HepG2 (cell line): ENCODE results near the gene MPC1L.

ENCODE experiments used
- ELF1 ChIP-seq: sonication (generic); formaldehyde crosslinking; IDR thresholded peaks from 2 replicates; pipeline ENCODE4 v1.4.0; 2020; ENCODE audit warnings: missing genetic modification reagents
- HMGA1 ChIP-seq: sonication (generic); formaldehyde crosslinking; conservative IDR thresholded peaks from 2 replicates; pipeline ENCODE4 v1.4.0; 2020; ENCODE audit warnings: missing genetic modification reagents
- HOXA7 ChIP-seq: sonication (generic); formaldehyde crosslinking; IDR thresholded peaks from 2 replicates; pipeline ENCODE4 v1.8.1; 2022; ENCODE audit warnings: mild to moderate bottlenecking, missing genetic modification reagents, moderate library complexity
- ZBTB1 ChIP-seq: sonication (generic); formaldehyde crosslinking; IDR thresholded peaks from 2 replicates; pipeline ENCODE4 v1.4.0; 2020; ENCODE audit warnings: missing genetic modification reagents, borderline replicate concordance
- ZIK1 ChIP-seq: sonication (generic); formaldehyde crosslinking; IDR thresholded peaks from 2 replicates; pipeline ENCODE4 v1.5.0; 2020; ENCODE audit warnings: mild to moderate bottlenecking, low read depth, missing genetic modification reagents, borderline replicate concordance
- ZNF44 ChIP-seq: sonication (generic); formaldehyde crosslinking; IDR thresholded peaks from 2 replicates; pipeline ENCODE4 v1.5.1; 2020; ENCODE audit warnings: mild to moderate bottlenecking, missing genetic modification reagents
- ZNF790 ChIP-seq: sonication (generic); formaldehyde crosslinking; IDR thresholded peaks from 2 replicates; pipeline ENCODE4 v1.8.0; 2022; ENCODE audit warnings: missing genetic modification reagents, mild to moderate bottlenecking, borderline replicate concordance
- TF ChIP-seq, protein P1 (sequence below): IDR thresholded peaks from 2 replicates; pipeline ENCODE4 v1.6.1; 2012; ENCODE audit warnings: low read length, improper control_type of control experiment
- TF ChIP-seq, protein P2 (sequence below): sonication (generic); formaldehyde crosslinking; IDR thresholded peaks from 2 replicates; pipeline ENCODE4 v1.4.0; 2020; ENCODE audit warnings: mild to moderate bottlenecking, missing genetic modification reagents
- TF ChIP-seq, protein P3 (sequence below): sonication (generic); formaldehyde crosslinking; IDR thresholded peaks from 2 replicates; pipeline ENCODE4 v1.5.0; 2020; ENCODE audit warnings: mild to moderate bottlenecking, missing genetic modification reagents, moderate library complexity

DNA sequence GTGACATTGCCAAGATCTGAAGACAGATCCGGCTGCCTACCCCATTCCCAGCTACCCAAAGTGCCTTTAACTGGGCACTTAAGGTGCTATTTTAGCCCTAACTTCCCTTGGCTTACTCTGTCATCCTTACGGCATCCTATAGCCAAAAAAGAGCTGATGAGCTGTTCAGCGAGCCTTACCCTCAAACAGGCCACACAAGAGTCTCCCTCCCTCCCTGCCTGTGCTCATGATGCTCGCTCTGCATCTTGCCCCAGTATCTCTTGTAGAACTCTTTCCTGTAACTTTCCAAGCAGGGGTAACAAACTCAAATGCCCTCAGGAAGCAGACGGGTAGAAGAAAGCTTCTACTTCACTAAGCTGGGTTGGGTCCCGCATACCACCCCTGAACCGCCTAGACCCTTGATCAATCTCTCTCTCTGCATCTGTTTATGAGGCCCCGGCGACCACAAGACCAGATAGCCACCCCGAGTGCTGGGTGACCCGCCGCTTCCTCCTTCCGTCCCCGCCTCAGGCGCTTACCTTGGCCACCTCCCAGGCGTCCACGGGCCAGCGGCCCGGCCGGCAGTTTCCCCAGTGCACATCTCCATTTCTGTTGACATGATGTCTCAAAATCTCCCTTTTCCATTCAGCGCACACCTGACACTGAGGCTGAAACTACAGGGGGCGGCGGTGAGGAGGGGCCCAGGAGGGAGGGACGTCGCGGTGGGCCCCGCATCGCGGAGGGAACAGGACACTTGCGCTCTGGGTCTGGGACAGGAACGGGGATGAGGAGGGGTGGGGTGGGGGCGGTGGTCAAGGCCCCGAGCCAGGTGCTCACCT, 23.5 kb downstream of the MPC1L start:
- TF ChIP-seq, protein P1, sequence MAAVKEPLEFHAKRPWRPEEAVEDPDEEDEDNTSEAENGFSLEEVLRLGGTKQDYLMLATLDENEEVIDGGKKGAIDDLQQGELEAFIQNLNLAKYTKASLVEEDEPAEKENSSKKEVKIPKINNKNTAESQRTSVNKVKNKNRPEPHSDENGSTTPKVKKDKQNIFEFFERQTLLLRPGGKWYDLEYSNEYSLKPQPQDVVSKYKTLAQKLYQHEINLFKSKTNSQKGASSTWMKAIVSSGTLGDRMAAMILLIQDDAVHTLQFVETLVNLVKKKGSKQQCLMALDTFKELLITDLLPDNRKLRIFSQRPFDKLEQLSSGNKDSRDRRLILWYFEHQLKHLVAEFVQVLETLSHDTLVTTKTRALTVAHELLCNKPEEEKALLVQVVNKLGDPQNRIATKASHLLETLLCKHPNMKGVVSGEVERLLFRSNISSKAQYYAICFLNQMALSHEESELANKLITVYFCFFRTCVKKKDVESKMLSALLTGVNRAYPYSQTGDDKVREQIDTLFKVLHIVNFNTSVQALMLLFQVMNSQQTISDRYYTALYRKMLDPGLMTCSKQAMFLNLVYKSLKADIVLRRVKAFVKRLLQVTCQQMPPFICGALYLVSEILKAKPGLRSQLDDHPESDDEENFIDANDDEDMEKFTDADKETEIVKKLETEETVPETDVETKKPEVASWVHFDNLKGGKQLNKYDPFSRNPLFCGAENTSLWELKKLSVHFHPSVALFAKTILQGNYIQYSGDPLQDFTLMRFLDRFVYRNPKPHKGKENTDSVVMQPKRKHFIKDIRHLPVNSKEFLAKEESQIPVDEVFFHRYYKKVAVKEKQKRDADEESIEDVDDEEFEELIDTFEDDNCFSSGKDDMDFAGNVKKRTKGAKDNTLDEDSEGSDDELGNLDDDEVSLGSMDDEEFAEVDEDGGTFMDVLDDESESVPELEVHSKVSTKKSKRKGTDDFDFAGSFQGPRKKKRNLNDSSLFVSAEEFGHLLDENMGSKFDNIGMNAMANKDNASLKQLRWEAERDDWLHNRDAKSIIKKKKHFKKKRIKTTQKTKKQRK = no peak
- TF ChIP-seq, protein P2, sequence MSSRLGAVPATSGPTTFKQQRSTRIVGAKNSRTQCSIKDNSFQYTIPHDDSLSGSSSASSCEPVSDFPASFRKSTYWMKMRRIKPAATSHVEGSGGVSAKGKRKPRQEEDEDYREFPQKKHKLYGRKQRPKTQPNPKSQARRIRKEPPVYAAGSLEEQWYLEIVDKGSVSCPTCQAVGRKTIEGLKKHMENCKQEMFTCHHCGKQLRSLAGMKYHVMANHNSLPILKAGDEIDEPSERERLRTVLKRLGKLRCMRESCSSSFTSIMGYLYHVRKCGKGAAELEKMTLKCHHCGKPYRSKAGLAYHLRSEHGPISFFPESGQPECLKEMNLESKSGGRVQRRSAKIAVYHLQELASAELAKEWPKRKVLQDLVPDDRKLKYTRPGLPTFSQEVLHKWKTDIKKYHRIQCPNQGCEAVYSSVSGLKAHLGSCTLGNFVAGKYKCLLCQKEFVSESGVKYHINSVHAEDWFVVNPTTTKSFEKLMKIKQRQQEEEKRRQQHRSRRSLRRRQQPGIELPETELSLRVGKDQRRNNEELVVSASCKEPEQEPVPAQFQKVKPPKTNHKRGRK (CRISPR knock-in tag) = no peak
- TF ChIP-seq ZBTB1 (no peak), HMGA1 (CRISPR knock-in tag) (no peak), ZNF44 (CRISPR knock-in tag) (no peak), HOXA7 (CRISPR knock-in tag) (no peak), ZIK1 (CRISPR knock-in tag) (no peak), ELF1 (CRISPR knock-in tag) (no peak), ZNF790 (CRISPR knock-in tag) (no peak)
- TF ChIP-seq, protein P3, sequence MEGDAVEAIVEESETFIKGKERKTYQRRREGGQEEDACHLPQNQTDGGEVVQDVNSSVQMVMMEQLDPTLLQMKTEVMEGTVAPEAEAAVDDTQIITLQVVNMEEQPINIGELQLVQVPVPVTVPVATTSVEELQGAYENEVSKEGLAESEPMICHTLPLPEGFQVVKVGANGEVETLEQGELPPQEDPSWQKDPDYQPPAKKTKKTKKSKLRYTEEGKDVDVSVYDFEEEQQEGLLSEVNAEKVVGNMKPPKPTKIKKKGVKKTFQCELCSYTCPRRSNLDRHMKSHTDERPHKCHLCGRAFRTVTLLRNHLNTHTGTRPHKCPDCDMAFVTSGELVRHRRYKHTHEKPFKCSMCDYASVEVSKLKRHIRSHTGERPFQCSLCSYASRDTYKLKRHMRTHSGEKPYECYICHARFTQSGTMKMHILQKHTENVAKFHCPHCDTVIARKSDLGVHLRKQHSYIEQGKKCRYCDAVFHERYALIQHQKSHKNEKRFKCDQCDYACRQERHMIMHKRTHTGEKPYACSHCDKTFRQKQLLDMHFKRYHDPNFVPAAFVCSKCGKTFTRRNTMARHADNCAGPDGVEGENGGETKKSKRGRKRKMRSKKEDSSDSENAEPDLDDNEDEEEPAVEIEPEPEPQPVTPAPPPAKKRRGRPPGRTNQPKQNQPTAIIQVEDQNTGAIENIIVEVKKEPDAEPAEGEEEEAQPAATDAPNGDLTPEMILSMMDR (CRISPR knock-in tag) = no peak
